ENCODE measurements around the gene TIAM2. TPM values are rescaled to one million over a fixed set of nuclear protein-coding genes. Genes with fewer than 3 reads are reported as not detected.

The TIAM2 gene
- total and polyA plus RNA-seq, 10 of the 15 experiments (the other 5 are each of a cell fraction or from before 2014, with no cell fraction given) = 1.1 to 10.5 (median 2.3) TPM

GRCh38 chr6:155274533-155274932, 279.4 kb downstream of the TIAM2 start:
- Histone ChIP-seq H3K27me3 (replicated peaks in 1 of 2; ENCODE audit: control insufficient read depth in 2 of 2, insufficient read depth in 2 of 2, low read length in 1 of 2) (no peaks in the 10 kb centered on the region), H3K9me3 (replicated peaks; ENCODE audit: control insufficient read depth, insufficient read depth, low read length) (no peaks in the 10 kb centered on the region), H3K4me2 (ENCODE audit: control insufficient read depth, insufficient read depth) (no peak overlapping the region), H3K4me1 (ENCODE audit: control insufficient read depth, insufficient read depth, low read length) (no peaks in the 10 kb centered on the region), H4K20me1 (ENCODE audit: control insufficient read depth, insufficient read depth) (no peaks in the 10 kb centered on the region), H3K36me3 (ENCODE audit: control insufficient read depth in 2 of 2, insufficient read depth in 2 of 2, low read length in 1 of 2) (peaks cover 1 to 21% of the 10 kb centered on the region in 2 experiments), H3K27ac (ENCODE audit: control insufficient read depth, insufficient read depth) (no peak overlapping the region), H3K79me2 (ENCODE audit: control insufficient read depth, insufficient read depth, low read length) (no peaks in the 10 kb centered on the region; the same call in 1 of the 2 replicates), H2AFZ (ENCODE audit: control insufficient read depth, low read depth, low read length) (no peak overlapping the region), H3K9ac (ENCODE audit: control insufficient read depth, insufficient read depth, low read length) (no peak overlapping the region), H3K4me3 (no peak overlapping the region)
- CTCF ChIA-PET = interaction anchor here (2.7 kb wide), 1 partner anchor 10 kb away, joined by 7 read pairs; no protein-coding TSS in a partner anchor
- RAD21 ChIA-PET (ENCODE audit: unreplicated experiment) = no interaction called here
- POLR2A ChIA-PET = no interaction called here
- no peak for TF ChIP-seq SMC3 (IDR thresholded peaks at IDR 0.05; ENCODE audit: borderline replicate concordance, low read length)
- TF ChIP-seq RAD21 (IDR thresholded peaks at IDR 0.05; ENCODE audit: insufficient read depth, low read depth, low read length) = no peak
- no peak for TF ChIP-seq CBX5 (IDR thresholded peaks at IDR 0.05; ENCODE audit: low read depth)
- TF ChIP-seq ZBTB33 (IDR thresholded peaks at IDR 0.05) = no peak
- no peak for TF ChIP-seq TAF1 (IDR thresholded peaks at IDR 0.05; ENCODE audit: borderline replicate concordance, low read depth, low read length)
- no peak for TF ChIP-seq USF1 (IDR thresholded peaks at IDR 0.05; ENCODE audit: borderline replicate concordance, extremely low read length, insufficient read depth, low read depth, low read length)
- no peak for TF ChIP-seq CREM (IDR thresholded peaks at IDR 0.05; ENCODE audit: low read depth)
- no peak for TF ChIP-seq IRF3 (IDR thresholded peaks at IDR 0.05)
- no peak for TF ChIP-seq ZNF687 (IDR thresholded peaks at IDR 0.05)
- no peak for TF ChIP-seq NRF1 (conservative IDR thresholded peaks at IDR 0.05; ENCODE audit: low read depth, low read length)
- TF ChIP-seq ESRRA (IDR thresholded peaks at IDR 0.05; ENCODE audit: low read length) = no peak
- TF ChIP-seq NFYB (IDR thresholded peaks at IDR 0.05; ENCODE audit: insufficient read depth, low read depth, low read length) = no peak
- TF ChIP-seq TCF7 (IDR thresholded peaks at IDR 0.05; ENCODE audit: borderline replicate concordance) = no peak
- SMC1A ChIA-PET (ENCODE audit: uncharacterized antibody, unreplicated experiment) = interaction anchor here (1.4 kb wide), 1 partner anchor 97 kb away, joined by 4 read pairs; no protein-coding TSS in a partner anchor
- ATAC-seq = no peak
- intact Hi-C loops (cut with micrococcal nuclease; ENCODE audit: unreplicated experiment) = no loop called here
- WGBS (ENCODE audit: insufficient coverage, insufficient replicate concordance, low lambda C conversion rate, missing lambda C conversion rate) = 100% methylated on average over 1 of the region's 1 CpG
- no peak for FAIRE-seq
- no peak for DNase-seq (ENCODE audit: low read depth, low spot score)
- BruUV-seq (replicated peaks) = no TSS peak
- in situ Hi-C loops (cut with MboI) = no loop called here

Data from GM12878 (cell line).